H1 (cell line): Measurements from ENCODE around the gene ANO9. TPM values are rescaled to one million over a fixed set of nuclear protein-coding genes. Genes with fewer than 3 reads are reported as not detected.

Experiments
- CTCF ChIA-PET: fragments of 300-600 bp; sonication (Branson Sonifier 250); formaldehyde crosslinking; loops from one replicate; lab custom pipeline; 2021; ENCODE audit not compliant: partially characterized antibody; lab: Charles Lee
- POLR2A ChIA-PET: fragments of 300-600 bp; sonication (Branson Sonifier 250); formaldehyde crosslinking; loops from one replicate; lab custom pipeline; 2021; ENCODE audit warnings: inconsistent platforms; ENCODE audit not compliant: partially characterized antibody; lab: Charles Lee
- DNase-seq, 2 experiments: peaks; one replicate each; pipeline versions ENCODE4 v3.0.0 to v3.0.0-alpha.2; 2010 to 2022; ENCODE audit warnings: low spot score in 2 of 2, low read depth in 1 of 2, mixed read lengths in 1 of 2
- FAIRE-seq: peaks from 2 replicates; lab custom pipeline; 2011; peaks lifted over from hg19 to GRCh38; lab: Jason Lieb, UNC
- H2AFZ ChIP-seq: 2 replicates; pipeline ENCODE4 v1.8.1; 2012; ENCODE audit warnings: low read length, inconsistent platforms
- H2AK5ac ChIP-seq: 2 replicates; pipeline ENCODE4 v1.6.1; 2013; ENCODE audit warnings: low read depth, low read length
- H2BK120ac ChIP-seq: replicated peaks from 2 replicates; pipeline ENCODE3; 2013; ENCODE audit warnings: low read depth, low read length, inconsistent platforms
- H2BK12ac ChIP-seq: 2 replicates; pipeline ENCODE4 v1.6.1; 2013; ENCODE audit warnings: low read depth, low read length
- H2BK15ac ChIP-seq: 2 replicates; pipeline ENCODE4 v1.6.1; 2013; ENCODE audit warnings: low read length
- H2BK20ac ChIP-seq: 2 replicates; pipeline ENCODE4 v1.6.1; 2013; ENCODE audit warnings: low read length
- H2BK5ac ChIP-seq: 2 replicates; pipeline ENCODE4 v1.6.1; 2013; ENCODE audit warnings: low read depth, low read length
- H3K14ac ChIP-seq: 2 replicates; pipeline ENCODE4 v1.6.1; 2013; ENCODE audit warnings: inconsistent platforms; ENCODE audit not compliant: insufficient read length
- H3K18ac ChIP-seq: 2 replicates; pipeline ENCODE4 v1.6.1; 2013; ENCODE audit warnings: low read length; ENCODE audit errors: extremely low read depth
- H3K23ac ChIP-seq: 2 replicates; pipeline ENCODE4 v1.6.1; 2013; ENCODE audit warnings: inconsistent platforms; ENCODE audit not compliant: insufficient read length
- H3K23me2 ChIP-seq: 2 replicates; pipeline ENCODE4 v1.6.1; 2013; ENCODE audit warnings: low read depth, low read length
- H3K27ac ChIP-seq: 2 replicates; pipeline ENCODE4 v1.6.1; 2011; ENCODE audit warnings: low read depth, low read length, inconsistent platforms
- H3K27me3 ChIP-seq, 4 experiments: replicated peaks in 1 of 4; 1 replicate in 1 of 4; 2 replicates in 3 of 4; pipeline versions ENCODE4 v1.6.1 to v1.8.1; 2011 to 2013; ENCODE audit warnings: low read length in 3 of 4, mild to moderate bottlenecking in 3 of 4, inconsistent platforms in 2 of 4, mixed read lengths in 2 of 4, moderate library complexity in 1 of 4; ENCODE audit not compliant: control insufficient read depth in 3 of 4, insufficient read depth in 3 of 4; ENCODE audit errors: extremely low read depth in 1 of 4
- H3K36me3 ChIP-seq, 4 experiments: 2 replicates each; pipeline versions ENCODE4 v1.6.1 to v1.8.1; 2011 to 2013; ENCODE audit warnings: mild to moderate bottlenecking in 4 of 4, low read length in 3 of 4, moderate library complexity in 2 of 4, control low read depth in 1 of 4, inconsistent platforms in 1 of 4; ENCODE audit not compliant: insufficient read depth in 4 of 4, control insufficient read depth in 2 of 4
- H3K4ac ChIP-seq: replicated peaks from 2 replicates; pipeline ENCODE3; 2013; ENCODE audit warnings: low read length, low read depth, mixed read lengths, inconsistent platforms; ENCODE audit not compliant: insufficient read length
- H3K4me1 ChIP-seq, 4 experiments: replicated peaks in 1 of 4; 1 replicate in 1 of 4; 2 replicates in 3 of 4; pipeline versions ENCODE4 v1.6.1 to v1.8.1; 2011 to 2013; ENCODE audit warnings: low read length in 3 of 4, inconsistent platforms in 2 of 4, mixed read lengths in 1 of 4; ENCODE audit not compliant: insufficient read depth in 4 of 4, control insufficient read depth in 3 of 4
- H3K4me2 ChIP-seq, 2 experiments: 2 replicates each; pipeline versions ENCODE4 v1.6.1 to v1.8.1; 2011 to 2013; ENCODE audit warnings: low read depth in 2 of 2, low read length in 2 of 2, control low read depth in 1 of 2, inconsistent platforms in 1 of 2, mild to moderate bottlenecking in 1 of 2; ENCODE audit not compliant: insufficient read depth in 1 of 2
- H3K4me3 ChIP-seq, 4 experiments: fragments of 200-600, 300-600 bp in 1 of 4; sonication (generic), shearing (Covaris generic), sonication (Bioruptor Twin) in 1 of 4; 2 replicates each; pipeline versions ENCODE4 v1.5.1 to v1.8.1; 2011 to 2016; ENCODE audit warnings: low read length in 4 of 4, low read depth in 3 of 4, control low read depth in 2 of 4, inconsistent platforms in 2 of 4, mild to moderate bottlenecking in 2 of 4, mixed read lengths in 1 of 4, moderate library complexity in 1 of 4; ENCODE audit not compliant: insufficient read depth in 2 of 4; ENCODE audit errors: extremely low read depth in 1 of 4
- H3K56ac ChIP-seq: replicated peaks from 2 replicates; pipeline ENCODE3; 2013; ENCODE audit warnings: low read depth, mild to moderate bottlenecking, mixed read lengths, low read length, inconsistent platforms; ENCODE audit not compliant: insufficient read length
- H3K79me1 ChIP-seq: 2 replicates; pipeline ENCODE4 v1.6.1; 2013; ENCODE audit warnings: low read depth, low read length, control low read depth
- H3K79me2 ChIP-seq, 2 experiments: 2 replicates each; pipeline versions ENCODE4 v1.6.1 to v1.8.1; 2012 to 2013; ENCODE audit warnings: low read length in 2 of 2, mild to moderate bottlenecking in 2 of 2, inconsistent platforms in 1 of 2; ENCODE audit not compliant: insufficient read depth in 2 of 2, control insufficient read depth in 1 of 2
- H3K9ac ChIP-seq, 4 experiments: replicated peaks in 1 of 4; 1 replicate in 1 of 4; 2 replicates in 3 of 4; pipeline versions ENCODE4 v1.6.1 to v1.8.1; 2011 to 2013; ENCODE audit warnings: low read depth in 3 of 4, low read length in 3 of 4, control low read depth in 2 of 4, mild to moderate bottlenecking in 2 of 4, moderate library complexity in 2 of 4, inconsistent platforms in 1 of 4; ENCODE audit errors: extremely low read depth in 1 of 4
- H3K9me3 ChIP-seq, 2 experiments: 2 replicates each; pipeline versions ENCODE4 v1.6.1 to v1.8.1; 2012 to 2013; ENCODE audit warnings: mild to moderate bottlenecking in 2 of 2, moderate library complexity in 2 of 2, control low read depth in 1 of 2, inconsistent platforms in 1 of 2, low read depth in 1 of 2, low read length in 1 of 2, mixed read lengths in 1 of 2; ENCODE audit not compliant: insufficient read depth in 2 of 2
- H4K20me1 ChIP-seq, 2 experiments: replicated peaks in 1 of 2; 2 replicates each; pipeline versions ENCODE3 to v1.8.1; 2011 to 2013; ENCODE audit warnings: inconsistent platforms in 2 of 2, low read length in 2 of 2, mild to moderate bottlenecking in 1 of 2; ENCODE audit not compliant: insufficient read depth in 2 of 2, control insufficient read depth in 1 of 2
- H4K5ac ChIP-seq: 2 replicates; pipeline ENCODE4 v1.6.1; 2013; ENCODE audit warnings: low read length, low read depth, mixed read lengths, inconsistent platforms; ENCODE audit not compliant: insufficient read length
- H4K8ac ChIP-seq: 2 replicates; pipeline ENCODE4 v1.8.0; 2013; ENCODE audit warnings: mild to moderate bottlenecking, moderate library complexity, low read length, inconsistent platforms; ENCODE audit not compliant: insufficient read depth; ENCODE audit errors: extremely low read depth
- H4K91ac ChIP-seq: replicated peaks from 2 replicates; pipeline ENCODE3; 2013; ENCODE audit warnings: low read length, mixed read lengths, inconsistent platforms; ENCODE audit not compliant: insufficient read length
- ASH2L ChIP-seq: fragments of 200-600, 300-600 bp; sonication (generic); IDR thresholded peaks from one replicate; pipeline ENCODE4 v1.7.1; 2017; ENCODE audit warnings: low read length
- BACH1 ChIP-seq: IDR thresholded peaks from 2 replicates; pipeline ENCODE4 v1.6.1; 2012; ENCODE audit warnings: low read length, improper control_type of control experiment
- CEBPB ChIP-seq: IDR thresholded peaks from 2 replicates; pipeline ENCODE4 v1.6.1; 2012; ENCODE audit warnings: low read depth, low read length
- GABPA ChIP-seq: IDR thresholded peaks from 2 replicates; pipeline ENCODE4 v1.6.1; 2011; ENCODE audit warnings: mild to moderate bottlenecking, low read length, moderate library complexity, borderline replicate concordance; ENCODE audit not compliant: insufficient read depth
- GTF2F1 ChIP-seq: IDR thresholded peaks from 2 replicates; pipeline ENCODE4 v1.6.1; 2012; ENCODE audit warnings: low read depth, low read length, improper control_type of control experiment, borderline replicate concordance
- HDAC6 ChIP-seq: IDR thresholded peaks from one replicate; pipeline ENCODE4 v1.7.1; 2012; ENCODE audit warnings: low read depth, mild to moderate bottlenecking, inconsistent platforms, low read length, moderate library complexity
- RBBP5 ChIP-seq: IDR thresholded peaks from 2 replicates; pipeline ENCODE4 v1.7.1; 2012; ENCODE audit warnings: low read depth, mild to moderate bottlenecking, inconsistent platforms, low read length, moderate library complexity, borderline replicate concordance
- TBP ChIP-seq: IDR thresholded peaks from 2 replicates; pipeline ENCODE4 v1.6.1; 2011; ENCODE audit warnings: low read depth, low read length, improper control_type of control experiment
- TCF12 ChIP-seq: IDR thresholded peaks from 2 replicates; pipeline ENCODE4 v1.6.1; 2011; ENCODE audit warnings: low read depth, mild to moderate bottlenecking, low read length
- TEAD4 ChIP-seq: IDR thresholded peaks from 2 replicates; pipeline ENCODE4 v1.6.1; 2012; ENCODE audit warnings: low read depth, low read length, inconsistent platforms, mixed read lengths
- YY1 ChIP-seq: IDR thresholded peaks from 2 replicates; pipeline ENCODE4 v1.6.1; 2011; ENCODE audit warnings: low read depth, mild to moderate bottlenecking, low read length
- WGBS, 2 experiments: shearing (Covaris generic) in 1 of 2; methylation state at CpG; one replicate each; pipeline versions ENCODE4 v1.1.6 to v1.1.7; 2013 to 2015; ENCODE audit warnings: low lambda C conversion rate in 2 of 2, mixed read lengths in 2 of 2, inconsistent platforms in 1 of 2, low coverage in 1 of 2, missing lambda C conversion rate in 1 of 2; ENCODE audit not compliant: insufficient replicate concordance in 2 of 2, insufficient coverage in 1 of 2, insufficient read length in 1 of 2; ENCODE audit errors: extremely low coverage in 1 of 2, missing lambda C conversion rate in 1 of 2; 5-methylcytosine and 5-hydroxymethylcytosine counted together
- polyA plus RNA-seq, 7 experiments: library from polyadenylated mRNA; depleted of rRNA in 3 of 7; stranded (reverse) in 5 of 7; unstranded in 2 of 7; fragments of >200 nt in 5 of 7; fragments of 200-250 nt in 2 of 7; gene quantifications; 1 replicate in 5 of 7; 2 replicates in 1 of 7; 4 replicates in 1 of 7; pipeline versions ENCODE4 v1.2.1 to v1.2.3, GENCODE V29; 2011 to 2013; ENCODE audit warnings: missing spikeins in 2 of 7, mixed read lengths in 2 of 7
- total RNA-seq: library from RNA; stranded (reverse); fragmentation: NEBNext Ultra II Directional; extraction: Animal tissue kit (Norgen Biotek cat#: 25700); gene quantifications from 2 replicates; pipeline ENCODE4 v1.2.1, GENCODE V29; 2021
- TF ChIP-seq, protein P1 (sequence below), 3 experiments: IDR thresholded peaks; 1 replicate in 2 of 3; 2 replicates in 1 of 3; pipeline versions ENCODE4 v1.5.1 to v1.6.1; 2011; ENCODE audit warnings: low read length in 3 of 3, mild to moderate bottlenecking in 3 of 3, inconsistent platforms in 2 of 3, low read depth in 1 of 3, moderate library complexity in 1 of 3; ENCODE audit not compliant: insufficient read depth in 1 of 3; ENCODE audit errors: control extremely low read depth in 1 of 3

The ANO9 gene
- total and polyA plus RNA-seq, 2 of the 8 experiments (the other 6 are each of a cell fraction or from before 2014, with no cell fraction given), result 20.0 to 20.7 TPM

- H2AFZ ChIP-seq, result no peak overlapping the region
- CTCF ChIA-PET, result interaction anchor here (0.6 to 2.1 kb wide), 12 partner anchors 10 to 219 kb away, joined by 3 to 5 read pairs (median 3); no protein-coding TSS in a partner anchor
- TF ChIP-seq TEAD4 (no peak), CEBPB (no peak), YY1 (no peak), RBBP5 (no peak), BACH1 (no peak), TCF12 (no peak), TBP (no peak), GABPA (no peak), HDAC6 (no peak), ASH2L (no peak), GTF2F1 (no peak)
- TF ChIP-seq, protein P1, sequence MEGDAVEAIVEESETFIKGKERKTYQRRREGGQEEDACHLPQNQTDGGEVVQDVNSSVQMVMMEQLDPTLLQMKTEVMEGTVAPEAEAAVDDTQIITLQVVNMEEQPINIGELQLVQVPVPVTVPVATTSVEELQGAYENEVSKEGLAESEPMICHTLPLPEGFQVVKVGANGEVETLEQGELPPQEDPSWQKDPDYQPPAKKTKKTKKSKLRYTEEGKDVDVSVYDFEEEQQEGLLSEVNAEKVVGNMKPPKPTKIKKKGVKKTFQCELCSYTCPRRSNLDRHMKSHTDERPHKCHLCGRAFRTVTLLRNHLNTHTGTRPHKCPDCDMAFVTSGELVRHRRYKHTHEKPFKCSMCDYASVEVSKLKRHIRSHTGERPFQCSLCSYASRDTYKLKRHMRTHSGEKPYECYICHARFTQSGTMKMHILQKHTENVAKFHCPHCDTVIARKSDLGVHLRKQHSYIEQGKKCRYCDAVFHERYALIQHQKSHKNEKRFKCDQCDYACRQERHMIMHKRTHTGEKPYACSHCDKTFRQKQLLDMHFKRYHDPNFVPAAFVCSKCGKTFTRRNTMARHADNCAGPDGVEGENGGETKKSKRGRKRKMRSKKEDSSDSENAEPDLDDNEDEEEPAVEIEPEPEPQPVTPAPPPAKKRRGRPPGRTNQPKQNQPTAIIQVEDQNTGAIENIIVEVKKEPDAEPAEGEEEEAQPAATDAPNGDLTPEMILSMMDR (IDR thresholded peaks at IDR 0.05; ENCODE audit: control extremely low read depth in 1 of 3, insufficient read depth in 1 of 3, low read depth in 1 of 3, low read length in 3 of 3), result no peak
These were observed 781 bp downstream of the ANO9 start for GRCh38 chr11:441043-441417.

More at GRCh38 chr11:441043-441417, 781 bp downstream of the ANO9 start:
- peaks cover 2% of the 10 kb centered on the region; the same call in 1 of the 2 replicates for H3K23me2 ChIP-seq
- no peak overlapping the region for H4K5ac ChIP-seq
- H4K20me1 ChIP-seq, result no peaks in the 10 kb centered on the region
- no peak overlapping the region for H3K4ac ChIP-seq
- H2BK5ac ChIP-seq, result no peak overlapping the region
- no peak overlapping the region for H4K8ac ChIP-seq
- no peaks in the 10 kb centered on the region for H3K27me3 ChIP-seq
- H3K36me3 ChIP-seq, result 0 out of 8 replicates have a peak, but pooled peaks cover 0 to 2% (median 0%) of the 10 kb centered on the region in 4 experiments
- H2BK120ac ChIP-seq, result peak overlapping the region; percentile 72
- H2BK12ac ChIP-seq, result 0 out of 2 replicates have a peak overlapping the region, but pooled peaks have one; percentile 17
- peak overlapping the region in 1 of 4 experiments; percentile 63; a peak in 2 of 8 replicates for H3K4me3 ChIP-seq
- H2BK20ac ChIP-seq, result no peak overlapping the region
- H3K14ac ChIP-seq, result no peak overlapping the region
- DNase-seq (no peak), FAIRE-seq (no peak)
- peak overlapping the region; percentile 24; the same call in 1 of the 2 replicates for H2AK5ac ChIP-seq
- H3K9me3 ChIP-seq, result peaks cover 6 to 10% of the 10 kb centered on the region in 2 experiments; a peak in 3 of 4 replicates
- peak overlapping the region; percentile 39 to 66; a peak in 3 of 4 replicates for H3K4me2 ChIP-seq
- no peak overlapping the region for H2BK15ac ChIP-seq
- 76% methylated on average over 13 of the region's 13 CpGs; no CpG with 5 or more reads in 1 of the 2 experiments for WGBS, 2 experiments
- POLR2A ChIA-PET, result interaction anchor here (1.1 to 3.6 kb wide), 4 partner anchors 9 to 34 kb away, joined by 4 to 21 read pairs (median 8); partner anchors contain the start of gene PTDSS2
- peak overlapping the region; percentile 81 for H4K91ac ChIP-seq
- H3K4me1 ChIP-seq, result peaks cover 0 to 18% (median 7%) of the 10 kb centered on the region in 4 experiments; a peak in 5 of 7 replicates
- peak overlapping the region; percentile 71; the same call in 1 of the 2 replicates for H3K18ac ChIP-seq
- no peak overlapping the region for H3K23ac ChIP-seq
- no peaks in the 10 kb centered on the region for H3K79me1 ChIP-seq
- no peak overlapping the region for H3K27ac ChIP-seq
- no peaks in the 10 kb centered on the region for H3K79me2 ChIP-seq
- H3K9ac ChIP-seq, result no peak overlapping the region
- H3K56ac ChIP-seq, result no peak overlapping the region
